Pancreas (tissue), 10 donors: ENCODE data around the gene P2RX3. TPM values are rescaled to one million over a fixed set of nuclear protein-coding genes. Genes with fewer than 3 reads are reported as not detected.

Source experiments
- ATAC-seq, 4 donors: fragments of 200-7000 bp; cut with Tn5 transposase; one replicate each; pipeline versions ENCODE4 v1.8.0 to v1.9.1; 2020; ENCODE audit warnings: mild to moderate bottlenecking in 4 of 4, moderate library complexity in 4 of 4
- DNase-seq, 6 donors: peaks; one replicate each; pipeline ENCODE4 v3.0.0-alpha.2; 2020
- FAIRE-seq: peaks from 2 replicates; lab custom pipeline; 2012; peaks lifted over from hg19 to GRCh38; lab: Jason Lieb, UNC
- H3K27ac ChIP-seq, 4 donors: fragments of 200-600 bp; sonication (generic); 1 replicate in 3 of 4; 2 replicates in 1 of 4; pipeline versions ENCODE4 v1.5.0 to v1.8.0; 2020
- H3K27me3 ChIP-seq, 4 donors: fragments of 200-600 bp; one replicate each; pipeline ENCODE4 v1.8.0; 2021
- H3K36me3 ChIP-seq, 3 donors: fragments of 200-600 bp; sonication (generic) in 1 of 3; one replicate each; pipeline versions ENCODE4 v1.5.0 to v1.8.0; 2020 to 2021
- H3K4me1 ChIP-seq, 3 donors: fragments of 200-600 bp; one replicate each; pipeline ENCODE4 v1.8.0; 2021
- H3K4me3 ChIP-seq, 4 donors: fragments of 200-600 bp; sonication (generic) in 2 of 4; one replicate each; pipeline versions ENCODE4 v1.5.0 to v1.8.0; 2020 to 2021
- H3K9me3 ChIP-seq, 4 donors: fragments of 200-600 bp; one replicate each; pipeline ENCODE4 v1.8.0; 2021
- WGBS, 2 donors: extraction: QIAGEN DNeasy Blood & Tissue Kit; methylation state at CpG; one replicate each; pipeline ENCODE4 v1.1.7; 2013; 5-methylcytosine and 5-hydroxymethylcytosine counted together
- intact Hi-C, 3 donors: fragments of 100-400 bp; cut with DNase I; formaldehyde crosslinking; loops; one replicate each; pipeline versions ENCODE4 v1.11.1 to v1.14.2; 2022
- polyA plus RNA-seq, 2 donors: library from polyadenylated mRNA; stranded (reverse); fragments of 200-250 nt; gene quantifications; one replicate each; pipeline ENCODE4 v1.2.3, GENCODE V29; 2013
- total RNA-seq, 6 donors: library from RNA; stranded (reverse); fragmentation: NEBNext Ultra II Directional in 4 of 6; extraction: Animal tissue kit (Norgen Biotek cat#: 25700) in 4 of 6; gene quantifications; one replicate each; pipeline versions ENCODE4 v1.2.1 to v1.2.4, GENCODE V29; 2021 to 2023
- TF ChIP-seq, protein P1 (sequence below), 4 donors: fragments of 200-600 bp; sonication (generic) in 3 of 4; IDR thresholded peaks; one replicate each; pipeline versions ENCODE4 v1.5.0 to v1.8.0; 2021; ENCODE audit warnings: antibody characterized with exemption in 4 of 4
- donor health status: healthy with polysubstance abuse.
- donor health status: DM: no; HTN: no; CAD: no; lungs with moderate emphysema.
- donor health status: DM: no; HTN: no; CAD: no.
- donor health status: control.
- donor health status: control.
- donor health status: Bipolar disorder and iron deficiency.
- donor health status: DM: yes; HTN: yes; CAD: no.
- donor health status: DM: no; HTN: no; CAD: no.
- donor health status: DM: no; HTN: no; CAD: no.
- donor health status: DM: yes; HTN: yes; CAD: no.

P2RX3 gene
- total and polyA plus RNA-seq, 8 donors, result 0.07 to 0.16 (median 0.16) TPM; not detected in 5

DNA sequence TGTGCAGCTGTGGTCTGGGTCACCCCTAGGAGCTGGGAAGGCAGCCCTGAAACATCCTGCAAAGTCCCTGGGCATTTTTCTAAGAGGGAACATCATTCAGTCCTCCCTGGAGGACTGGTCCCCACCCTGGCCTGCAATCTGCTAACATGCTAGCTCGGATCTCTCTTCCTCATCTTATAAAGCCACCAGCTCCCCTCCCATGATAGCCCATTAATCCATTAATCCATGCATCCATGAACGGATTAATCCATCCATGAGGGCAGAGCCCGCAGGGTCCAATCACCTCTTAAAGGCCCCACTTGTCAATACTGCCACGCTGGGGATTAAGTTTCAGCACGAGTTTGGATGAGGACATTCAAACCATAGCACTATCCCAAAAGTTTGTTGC, 30.7 kb downstream of the P2RX3 start:
- FAIRE-seq, result no peak
- intact Hi-C loops, result no loop called here

GRCh38 chr11:57370251-57370650, 32.1 kb downstream of the P2RX3 start:
- no peak overlapping the region for H3K27ac ChIP-seq
- H3K36me3 ChIP-seq, result no peaks in the 10 kb centered on the region
- H3K9me3 ChIP-seq, result no peaks in the 10 kb centered on the region
- WGBS, 2 donors, result 86 to 93% methylated on average over 7 of the region's 7 CpGs
- FAIRE-seq (no peak), DNase-seq (no peak), ATAC-seq (no peak)
- no peak overlapping the region for H3K4me3 ChIP-seq
- TF ChIP-seq, protein P1, sequence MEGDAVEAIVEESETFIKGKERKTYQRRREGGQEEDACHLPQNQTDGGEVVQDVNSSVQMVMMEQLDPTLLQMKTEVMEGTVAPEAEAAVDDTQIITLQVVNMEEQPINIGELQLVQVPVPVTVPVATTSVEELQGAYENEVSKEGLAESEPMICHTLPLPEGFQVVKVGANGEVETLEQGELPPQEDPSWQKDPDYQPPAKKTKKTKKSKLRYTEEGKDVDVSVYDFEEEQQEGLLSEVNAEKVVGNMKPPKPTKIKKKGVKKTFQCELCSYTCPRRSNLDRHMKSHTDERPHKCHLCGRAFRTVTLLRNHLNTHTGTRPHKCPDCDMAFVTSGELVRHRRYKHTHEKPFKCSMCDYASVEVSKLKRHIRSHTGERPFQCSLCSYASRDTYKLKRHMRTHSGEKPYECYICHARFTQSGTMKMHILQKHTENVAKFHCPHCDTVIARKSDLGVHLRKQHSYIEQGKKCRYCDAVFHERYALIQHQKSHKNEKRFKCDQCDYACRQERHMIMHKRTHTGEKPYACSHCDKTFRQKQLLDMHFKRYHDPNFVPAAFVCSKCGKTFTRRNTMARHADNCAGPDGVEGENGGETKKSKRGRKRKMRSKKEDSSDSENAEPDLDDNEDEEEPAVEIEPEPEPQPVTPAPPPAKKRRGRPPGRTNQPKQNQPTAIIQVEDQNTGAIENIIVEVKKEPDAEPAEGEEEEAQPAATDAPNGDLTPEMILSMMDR (IDR thresholded peaks at IDR 0.05), result no peak
- H3K27me3 ChIP-seq, result no peaks in the 10 kb centered on the region
- intact Hi-C loops, result no loop called here
- H3K4me1 ChIP-seq, result no peaks in the 10 kb centered on the region

More for the DNA sequence above, 30.7 kb downstream of the P2RX3 start:
- Histone ChIP-seq H3K9me3 (no peaks in the 10 kb centered on the region), H3K27me3 (no peaks in the 10 kb centered on the region), H3K4me3 (no peak overlapping the region), H3K36me3 (no peaks in the 10 kb centered on the region), H3K4me1 (no peaks in the 10 kb centered on the region), H3K27ac (no peak overlapping the region)
- 71 to 79% methylated on average over 5 of the region's 5 CpGs for WGBS, 2 donors
- TF ChIP-seq, protein P1 (IDR thresholded peaks at IDR 0.05), result no peak
- ATAC-seq, result no peak
- no peak for DNase-seq

DNA sequence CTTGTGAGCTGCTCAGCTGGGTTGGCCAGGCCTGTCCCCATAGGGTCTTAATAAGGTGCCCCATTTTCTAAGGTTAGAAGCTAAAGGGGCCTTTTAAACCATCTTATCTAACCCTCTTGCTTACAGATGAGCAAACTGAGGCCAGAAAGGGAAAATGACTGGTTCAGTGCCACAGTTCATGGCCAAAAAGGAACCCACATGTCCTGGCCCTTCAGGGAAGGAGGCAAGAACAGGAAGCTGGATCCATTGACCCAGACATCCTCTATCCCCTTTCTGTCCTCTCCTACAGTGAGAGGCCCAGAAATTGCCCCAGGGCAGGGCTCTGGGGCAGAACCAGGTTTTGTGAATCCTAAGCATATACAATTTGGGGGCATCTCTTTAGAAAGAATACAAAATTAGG, 32.8 kb downstream of the P2RX3 start:
- H3K9me3 ChIP-seq, result no peaks in the 10 kb centered on the region
- TF ChIP-seq, protein P1 (IDR thresholded peaks at IDR 0.05), result no peak
- intact Hi-C loops, result no loop called here
- ATAC-seq, result no peak
- H3K36me3 ChIP-seq, result no peaks in the 10 kb centered on the region
- no peak for FAIRE-seq
- no peak overlapping the region for H3K27ac ChIP-seq
- H3K4me3 ChIP-seq, result no peak overlapping the region
- H3K27me3 ChIP-seq, result no peaks in the 10 kb centered on the region
- H3K4me1 ChIP-seq, result no peaks in the 10 kb centered on the region
- no peak for DNase-seq

DNA sequence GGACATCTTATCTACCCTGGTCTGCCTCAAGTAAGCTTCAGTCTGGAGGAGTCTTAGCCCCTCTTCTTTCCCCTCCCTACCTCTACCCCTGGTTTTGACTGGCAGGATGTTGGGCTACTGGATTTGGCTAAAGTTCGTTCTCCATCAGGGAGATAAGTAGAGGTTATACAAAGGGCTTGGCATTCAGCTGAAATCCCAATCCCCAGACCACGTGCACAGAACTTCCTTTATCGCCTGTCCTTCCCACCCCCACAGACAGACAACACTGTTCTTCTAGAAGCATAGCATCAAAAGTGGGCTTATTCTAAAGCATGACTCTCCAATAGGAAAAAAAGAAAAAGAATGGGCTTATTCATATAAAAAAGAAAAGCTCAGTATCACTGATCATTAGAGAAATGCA, 35.0 kb downstream of the P2RX3 start:
- Histone ChIP-seq H3K27me3 (no peaks in the 10 kb centered on the region), H3K36me3 (no peaks in the 10 kb centered on the region), H3K4me3 (no peak overlapping the region), H3K9me3 (no peaks in the 10 kb centered on the region), H3K27ac (no peak overlapping the region), H3K4me1 (no peaks in the 10 kb centered on the region)
- TF ChIP-seq, protein P1 (IDR thresholded peaks at IDR 0.05), result no peak
- ATAC-seq (no peak), FAIRE-seq (no peak), DNase-seq (no peak)
- WGBS, 2 donors, result 45 to 81% methylated on average over 3 of the region's 3 CpGs
- intact Hi-C loops, result no loop called here

DNA sequence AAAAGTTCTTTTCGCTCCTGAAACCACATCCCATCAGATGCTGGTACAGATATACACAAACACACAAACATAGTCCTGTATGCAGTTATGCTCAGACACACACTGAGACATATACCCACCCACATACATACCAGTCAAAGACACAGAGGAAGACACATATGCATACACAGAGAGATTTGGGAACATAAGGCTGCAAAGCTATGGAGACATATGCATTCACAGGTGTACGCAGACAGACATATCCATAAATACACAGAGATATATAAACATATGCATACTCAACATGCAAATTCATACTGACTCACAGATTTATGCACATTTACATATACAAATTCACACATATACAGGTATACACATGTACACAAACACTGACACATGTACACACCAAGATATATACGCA, 36.8 kb downstream of the P2RX3 start:
- intact Hi-C loops, result no loop called here
- no peak for FAIRE-seq
- Histone ChIP-seq H3K36me3 (no peaks in the 10 kb centered on the region), H3K27me3 (no peaks in the 10 kb centered on the region), H3K9me3 (no peaks in the 10 kb centered on the region), H3K27ac (no peak overlapping the region), H3K4me3 (no peak overlapping the region), H3K4me1 (no peaks in the 10 kb centered on the region)
- no peak for DNase-seq
- WGBS, 2 donors, result 93% methylated on average over 3 of the region's 3 CpGs
- TF ChIP-seq, protein P1 (IDR thresholded peaks at IDR 0.05), result no peak
- no peak for ATAC-seq
